ENCODE results near the gene GPR151. TPM values are rescaled to one million over a fixed set of nuclear protein-coding genes. Genes with fewer than 3 reads are reported as not detected.

The GPR151 gene
- polyA plus RNA-seq, 1 of the 3 experiments (the other 2 are of a cell fraction), result not detected

GRCh38 chr5:146490089-146490843 lies 25.7 kb downstream of the GPR151 start:
- ChIA-PET POLR2A (no interaction called here), CTCF (interaction anchor here (0.6 to 1.0 kb wide), 2 partner anchors 24 to 30 kb away, joined by 3 read pairs; no protein-coding TSS in a partner anchor)
- TF ChIP-seq TAF1 (IDR thresholded peaks at IDR 0.05; ENCODE audit: borderline replicate concordance, low read depth, low read length) (no peak), ELF1 (IDR thresholded peaks at IDR 0.05) (no peak), YY1 (IDR thresholded peaks at IDR 0.05; ENCODE audit: low read depth) (no peak), MAX (IDR thresholded peaks at IDR 0.05; ENCODE audit: low read depth) (no peak), CTCF (IDR thresholded peaks at IDR 0.05) (no peak), TEAD4 (IDR thresholded peaks at IDR 0.05; ENCODE audit: borderline replicate concordance, insufficient read depth) (no peak), USF2 (IDR thresholded peaks at IDR 0.05; ENCODE audit: borderline replicate concordance, low read depth, low read length) (no peak), MEF2A (IDR thresholded peaks at IDR 0.05; ENCODE audit: borderline replicate concordance, low read depth) (no peak), SMC3 (IDR thresholded peaks at IDR 0.05; ENCODE audit: low read depth, low read length) (no peak), FOSL2 (IDR thresholded peaks at IDR 0.05; ENCODE audit: borderline replicate concordance, low read depth) (no peak)
- Histone ChIP-seq H3K9me2 (no peaks in the 10 kb centered on the region), H3K4me3 (ENCODE audit: low read depth in 2 of 2, low read length in 1 of 2) (no peak overlapping the region), H3K4me2 (no peak overlapping the region), H3K9ac (no peak overlapping the region), H3K9me3 (no peaks in the 10 kb centered on the region), H3F3A (replicated peaks; ENCODE audit: insufficient read depth) (peaks cover 9% of the 10 kb centered on the region), H3K27me3 (ENCODE audit: insufficient read depth) (no peaks in the 10 kb centered on the region), H3K4me1 (ENCODE audit: control insufficient read depth in 1 of 2, insufficient read depth in 2 of 2, low read depth in 1 of 2, low read length in 1 of 2) (no peaks in the 10 kb centered on the region), H2AFZ (ENCODE audit: low read depth) (no peak overlapping the region), H3K36me3 (replicated peaks in 1 of 2; ENCODE audit: control insufficient read depth in 1 of 2, insufficient read depth in 2 of 2, low read length in 1 of 2) (peaks cover 57 to 60% of the 10 kb centered on the region in 2 experiments), H3K79me2 (ENCODE audit: insufficient read depth) (no peaks in the 10 kb centered on the region), H4K20me1 (ENCODE audit: insufficient read depth) (no peaks in the 10 kb centered on the region), H3K27ac (ENCODE audit: low read depth in 2 of 2, low read length in 1 of 2) (no peak overlapping the region)
- 94% methylated on average over 3 of the region's 3 CpGs for WGBS (ENCODE audit: low lambda C conversion rate)
- DNase-seq, result no peak

- Histone ChIP-seq H2AFZ (ENCODE audit: low read depth) (no peak overlapping the region), H4K20me1 (ENCODE audit: insufficient read depth) (no peaks in the 10 kb centered on the region), H3K9ac (no peak overlapping the region), H3K4me3 (ENCODE audit: low read depth in 2 of 2, low read length in 1 of 2) (no peak overlapping the region), H3K4me1 (ENCODE audit: control insufficient read depth in 1 of 2, insufficient read depth in 2 of 2, low read depth in 1 of 2, low read length in 1 of 2) (no peaks in the 10 kb centered on the region), H3K27me3 (ENCODE audit: insufficient read depth) (no peaks in the 10 kb centered on the region), H3F3A (replicated peaks; ENCODE audit: insufficient read depth) (no peaks in the 10 kb centered on the region), H3K27ac (ENCODE audit: low read depth in 2 of 2, low read length in 1 of 2) (no peak overlapping the region), H3K4me2 (no peak overlapping the region), H3K9me2 (no peaks in the 10 kb centered on the region), H3K79me2 (ENCODE audit: insufficient read depth) (no peaks in the 10 kb centered on the region; the same call in 1 of the 2 replicates), H3K36me3 (replicated peaks in 1 of 2; ENCODE audit: control insufficient read depth in 1 of 2, insufficient read depth in 2 of 2, low read length in 1 of 2) (peaks cover 76 to 90% of the 10 kb centered on the region in 2 experiments), H3K9me3 (no peaks in the 10 kb centered on the region)
- ChIA-PET POLR2A (no interaction called here), CTCF (interaction anchor here (1.0 to 1.1 kb wide), 2 partner anchors 17 to 58 kb away, joined by 3 read pairs; no protein-coding TSS in a partner anchor)
- no peak for DNase-seq
- no peak for TF ChIP-seq RAD21 (IDR thresholded peaks at IDR 0.05; ENCODE audit: low read length)
- TF ChIP-seq FOXM1 (IDR thresholded peaks at IDR 0.05; ENCODE audit: low read depth), result no peak
- no peak for TF ChIP-seq CHD2 (IDR thresholded peaks at IDR 0.05; ENCODE audit: low read length, partially characterized antibody)
- TF ChIP-seq RFX5 (IDR thresholded peaks at IDR 0.05; ENCODE audit: low read length), result no peak
- no peak for TF ChIP-seq PBX3 (IDR thresholded peaks at IDR 0.05)
- no peak for TF ChIP-seq REST (IDR thresholded peaks at IDR 0.05; ENCODE audit: low read depth, low read length)
- TF ChIP-seq ELF1 (IDR thresholded peaks at IDR 0.05), result no peak
- no peak for TF ChIP-seq TEAD4 (IDR thresholded peaks at IDR 0.05; ENCODE audit: borderline replicate concordance, insufficient read depth)
- TF ChIP-seq FOSL2 (IDR thresholded peaks at IDR 0.05; ENCODE audit: borderline replicate concordance, low read depth), result no peak
- no peak for TF ChIP-seq MAX (IDR thresholded peaks at IDR 0.05; ENCODE audit: low read depth)
Measured at GRCh38 chr5:146484714-146485391, 31.1 kb downstream of the GPR151 start.

All from SK-N-SH (cell line).